Measurements from ENCODE around the gene WARS2. TPM values are rescaled to one million over a fixed set of nuclear protein-coding genes. Genes with fewer than 3 reads are reported as not detected.

The WARS2 gene
- total and polyA plus RNA-seq, 4 donors, result 4.6 to 33.2 (median 11.3) TPM

GRCh38 chr1:118984086-118984721, 156.2 kb downstream of the WARS2 start:
- peaks cover 0 to 54% (median 7%) of the 10 kb centered on the region in 5 donors for H3K4me1 ChIP-seq (ENCODE audit: control insufficient read depth in 5 of 5, insufficient read depth in 5 of 5, low read length in 5 of 5)

GRCh38 chr1:118983558-118984041, 156.9 kb downstream of the WARS2 start:
- TF ChIP-seq CTCF (IDR thresholded peaks at IDR 0.05; ENCODE audit: control extremely low read depth, extremely low read depth), result no peak
- H3K27me3 ChIP-seq (ENCODE audit: control insufficient read depth in 3 of 3, insufficient read depth in 3 of 3, low read length in 2 of 3), result peaks cover 24 to 98% (median 93%) of the 10 kb centered on the region in 3 donors
- no peaks in the 10 kb centered on the region for H3K36me3 ChIP-seq (ENCODE audit: control insufficient read depth in 4 of 4, insufficient read depth in 4 of 4, low read length in 4 of 4)
- WGBS, 2 donors, result 18 to 25% methylated on average over 22 of the region's 22 CpGs
- ATAC-seq (ENCODE audit: insufficient read depth, low FRiP score) (no peak), DNase-seq (no peak)
- no peak overlapping the region for H3K9ac ChIP-seq (ENCODE audit: insufficient read depth in 1 of 2, low read length in 2 of 2)
- H3K9me3 ChIP-seq (ENCODE audit: control insufficient read depth in 4 of 4, insufficient read depth in 3 of 4, low read length in 3 of 4), result peaks cover 0 to 27% (median 0%) of the 10 kb centered on the region in 4 donors
- H3K27ac ChIP-seq (ENCODE audit: low read depth in 1 of 2, low read length in 1 of 2), result no peak overlapping the region
- H3K4me1 ChIP-seq (ENCODE audit: control insufficient read depth in 5 of 5, insufficient read depth in 5 of 5, low read length in 5 of 5), result peaks cover 0 to 50% (median 5%) of the 10 kb centered on the region in 5 donors
- H3K4me3 ChIP-seq, result no peak overlapping the region

More at GRCh38 chr1:118984086-118984721, 156.2 kb downstream of the WARS2 start:
- peaks cover 24 to 98% (median 93%) of the 10 kb centered on the region in 3 donors for H3K27me3 ChIP-seq (ENCODE audit: control insufficient read depth in 3 of 3, insufficient read depth in 3 of 3, low read length in 2 of 3)
- peaks cover 0 to 29% (median 0%) of the 10 kb centered on the region in 4 donors for H3K9me3 ChIP-seq (ENCODE audit: control insufficient read depth in 4 of 4, insufficient read depth in 3 of 4, low read length in 3 of 4)
- ATAC-seq (ENCODE audit: insufficient read depth, low FRiP score) (no peak), DNase-seq (peak; percentile 80 to 81 (median 80))
- H3K9ac ChIP-seq (ENCODE audit: insufficient read depth in 1 of 2, low read length in 2 of 2), result no peak overlapping the region
- no peaks in the 10 kb centered on the region for H3K36me3 ChIP-seq (ENCODE audit: control insufficient read depth in 4 of 4, insufficient read depth in 4 of 4, low read length in 4 of 4)
- H3K27ac ChIP-seq (ENCODE audit: low read depth in 1 of 2, low read length in 1 of 2), result no peak overlapping the region
- 6 to 12% methylated on average over 43 of the region's 43 CpGs for WGBS, 2 donors
- no peak for TF ChIP-seq CTCF (IDR thresholded peaks at IDR 0.05; ENCODE audit: control extremely low read depth, extremely low read depth)
- no peak overlapping the region for H3K4me3 ChIP-seq

- WGBS, 2 donors, result 11 to 20% methylated on average over 26 of the region's 26 CpGs
- Histone ChIP-seq H3K27ac (ENCODE audit: low read depth in 1 of 2, low read length in 1 of 2) (no peak overlapping the region), H3K4me3 (no peak overlapping the region), H3K27me3 (ENCODE audit: control insufficient read depth in 3 of 3, insufficient read depth in 3 of 3, low read length in 2 of 3) (peaks cover 20 to 98% (median 93%) of the 10 kb centered on the region in 3 donors), H3K4me1 (ENCODE audit: control insufficient read depth in 5 of 5, insufficient read depth in 5 of 5, low read length in 5 of 5) (peaks cover 0 to 45% (median 5%) of the 10 kb centered on the region in 5 donors), H3K36me3 (ENCODE audit: control insufficient read depth in 4 of 4, insufficient read depth in 4 of 4, low read length in 4 of 4) (no peaks in the 10 kb centered on the region), H3K9me3 (ENCODE audit: control insufficient read depth in 4 of 4, insufficient read depth in 3 of 4, low read length in 3 of 4) (peaks cover 0 to 27% (median 0%) of the 10 kb centered on the region in 4 donors), H3K9ac (ENCODE audit: insufficient read depth in 1 of 2, low read length in 2 of 2) (no peak overlapping the region)
- no peak for TF ChIP-seq CTCF (IDR thresholded peaks at IDR 0.05; ENCODE audit: control extremely low read depth, extremely low read depth)
- ATAC-seq (ENCODE audit: insufficient read depth, low FRiP score), result no peak
- DNase-seq, result no peak
These were observed 157.5 kb downstream of the WARS2 start for GRCh38 chr1:118982821-118983557.
